Measurements from ENCODE around the gene CYB561. TPM values are rescaled to one million over a fixed set of nuclear protein-coding genes. Genes with fewer than 3 reads are reported as not detected.
A peak's percentile ranks its signal among the peaks of the same experiment; 100 is the strongest.

Gene CYB561
- total RNA-seq, 1 donor from 2014 or later = 34.5 TPM

DNA sequence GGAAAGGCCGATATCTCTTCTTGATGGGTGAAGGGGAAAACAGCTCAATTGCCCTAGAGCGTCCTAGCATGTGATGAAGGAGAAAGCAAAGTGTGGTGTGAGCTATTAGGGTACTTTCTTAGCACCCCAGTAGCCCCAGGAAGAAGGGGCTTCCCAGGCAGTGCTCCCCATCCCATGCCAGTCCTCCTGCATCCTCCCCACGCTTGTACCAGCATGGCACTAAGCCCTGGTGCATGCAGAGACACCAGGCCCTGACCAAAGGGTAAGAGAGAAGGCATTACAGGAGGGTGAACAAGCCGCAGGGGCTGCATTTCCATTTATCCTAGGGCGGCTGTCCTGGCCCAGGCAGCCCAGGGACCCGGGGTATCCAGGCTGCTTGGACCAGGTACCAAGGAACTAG is 3.1 kb downstream of the CYB561 start:
- DNase-seq (ENCODE audit: extremely low spot score, unreplicated experiment) = no peak
- H3K4me1 Mint-ChIP-seq (ENCODE audit: unreplicated experiment) = peaks cover 16% of the 10 kb centered on the region
- no peaks in the 10 kb centered on the region for H3K36me3 Mint-ChIP-seq
- no peaks in the 10 kb centered on the region for H3K9me3 Mint-ChIP-seq
- H3K27me3 Mint-ChIP-seq = peaks cover 4% of the 10 kb centered on the region
- peak overlapping the region; percentile 69 for H3K4me3 Mint-ChIP-seq
- H3K27ac Mint-ChIP-seq = peak overlapping the region; percentile 79
- no peak for TF ChIP-seq CTCF (conservative IDR thresholded peaks at IDR 0.05)

DNA sequence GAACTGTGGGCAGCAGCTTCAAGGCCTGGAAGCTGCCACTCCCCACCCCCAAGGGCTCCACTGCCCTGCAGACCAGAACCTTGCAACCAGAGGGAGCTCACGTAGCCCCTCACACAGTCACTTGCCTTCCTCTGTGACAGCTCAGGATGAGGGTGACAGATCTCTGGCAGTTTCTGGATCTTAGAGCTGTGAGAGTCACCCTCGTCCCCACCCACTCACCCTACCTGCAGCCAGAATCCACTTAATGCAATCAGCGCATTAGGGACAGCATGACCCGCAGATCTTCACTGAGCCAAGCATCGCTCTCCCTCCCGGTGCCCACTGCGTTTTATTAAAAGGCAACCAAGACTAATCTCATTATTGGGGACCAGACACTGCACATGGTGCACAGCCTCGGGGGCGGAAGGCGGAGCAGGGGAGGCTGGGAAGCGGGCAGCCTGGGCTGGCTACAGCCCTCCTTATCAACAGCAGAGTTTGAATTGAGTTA is 3.5 kb downstream of the CYB561 start:
- Mint-ChIP-seq H3K4me1 (ENCODE audit: unreplicated experiment) (peaks cover 16% of the 10 kb centered on the region), H3K36me3 (no peaks in the 10 kb centered on the region), H3K27ac (peak overlapping the region; percentile 79), H3K4me3 (peak overlapping the region; percentile 69), H3K27me3 (peaks cover 4% of the 10 kb centered on the region), H3K9me3 (no peaks in the 10 kb centered on the region)
- no peak for DNase-seq (ENCODE audit: extremely low spot score, unreplicated experiment)
- TF ChIP-seq CTCF (conservative IDR thresholded peaks at IDR 0.05) = peak; percentile 28

GRCh38 chr17:63442074-63442473 is 4.0 kb downstream of the CYB561 start:
- Mint-ChIP-seq H3K36me3 (no peaks in the 10 kb centered on the region), H3K4me1 (ENCODE audit: unreplicated experiment) (peaks cover 16% of the 10 kb centered on the region), H3K27me3 (peaks cover 4% of the 10 kb centered on the region), H3K27ac (peak overlapping the region; percentile 79), H3K9me3 (no peaks in the 10 kb centered on the region), H3K4me3 (no peak overlapping the region)
- TF ChIP-seq CTCF (conservative IDR thresholded peaks at IDR 0.05) = no peak
- DNase-seq (ENCODE audit: extremely low spot score, unreplicated experiment) = no peak

DNA sequence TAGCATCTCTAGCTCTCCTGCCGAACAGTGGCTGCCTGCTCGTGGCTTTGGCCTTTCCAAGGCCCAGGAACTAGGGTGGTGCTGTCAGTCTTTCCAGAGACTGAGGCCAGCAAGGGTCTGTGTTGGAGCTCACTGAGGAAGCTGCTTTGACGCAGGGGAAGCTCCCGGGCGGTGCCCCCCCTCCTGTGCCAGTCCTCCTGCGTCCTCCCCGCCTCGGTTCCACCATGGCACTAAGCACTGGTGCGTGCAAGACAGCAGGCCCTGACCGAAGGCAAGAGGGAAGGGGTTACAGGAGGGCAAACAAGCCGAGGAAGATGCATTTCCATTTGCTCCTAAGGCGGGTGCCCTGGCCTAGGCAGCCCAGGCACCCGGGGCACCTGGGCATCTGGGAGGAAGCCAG is 4.5 kb downstream of the CYB561 start:
- DNase-seq (ENCODE audit: extremely low spot score, unreplicated experiment) = no peak
- no peak overlapping the region for H3K27ac Mint-ChIP-seq
- no peak overlapping the region for H3K4me3 Mint-ChIP-seq
- no peak for TF ChIP-seq CTCF (conservative IDR thresholded peaks at IDR 0.05)
- H3K27me3 Mint-ChIP-seq = peaks cover 4% of the 10 kb centered on the region
- peaks cover 20% of the 10 kb centered on the region for H3K4me1 Mint-ChIP-seq (ENCODE audit: unreplicated experiment)
- no peaks in the 10 kb centered on the region for H3K36me3 Mint-ChIP-seq
- H3K9me3 Mint-ChIP-seq = no peaks in the 10 kb centered on the region

- H3K4me1 Mint-ChIP-seq (ENCODE audit: unreplicated experiment) = peaks cover 21% of the 10 kb centered on the region
- no peaks in the 10 kb centered on the region for H3K36me3 Mint-ChIP-seq
Observed at GRCh38 chr17:63440770-63441335, 5.3 kb downstream of the CYB561 start.

More at GRCh38 chr17:63440770-63441335, 5.3 kb downstream of the CYB561 start:
- Mint-ChIP-seq H3K4me3 (no peak overlapping the region), H3K27ac (peak overlapping the region; percentile 36), H3K9me3 (no peaks in the 10 kb centered on the region), H3K27me3 (peaks cover 4% of the 10 kb centered on the region)
- no peak for DNase-seq (ENCODE audit: extremely low spot score, unreplicated experiment)
- TF ChIP-seq CTCF (conservative IDR thresholded peaks at IDR 0.05) = no peak

All from type B pancreatic cell (in vitro differentiated cells).